Measurements from ENCODE around the gene CFAP43.

CFAP43 gene

GRCh38 chr10:104138131-104138530 lies 94.0 kb downstream of the CFAP43 start:
- no peak for DNase-seq (ENCODE audit: low read depth in 2 of 2)

GRCh38 chr10:104130041-104130440 lies 102.1 kb downstream of the CFAP43 start:
- no peak for DNase-seq (ENCODE audit: low read depth in 2 of 2)

GRCh38 chr10:104128214-104128613 lies 104.0 kb downstream of the CFAP43 start:
- DNase-seq (ENCODE audit: low read depth in 2 of 2), result no peak

GRCh38 chr10:104127411-104127810 lies 104.8 kb downstream of the CFAP43 start:
- DNase-seq (ENCODE audit: low read depth in 2 of 2), result no peak

- DNase-seq (ENCODE audit: low read depth in 2 of 2), result no peak
These were observed 108.8 kb downstream of the CFAP43 start for GRCh38 chr10:104123397-104123796.

GRCh38 chr10:104122225-104123107 lies 109.7 kb downstream of the CFAP43 start:
- no peak for DNase-seq (ENCODE audit: low read depth in 2 of 2)

GRCh38 chr10:104121485-104122224 lies 110.5 kb downstream of the CFAP43 start, which contains the start of gene SFR1:
Gene SFR1 (plus strand): TSS chr10:104122171. CDS start chr10:104122184, 13 bp downstream.
- DNase-seq (ENCODE audit: low read depth in 2 of 2), result peak; percentile 96 to 98

- DNase-seq (ENCODE audit: low read depth in 2 of 2), result peak; percentile 70 to 74
These were observed 111.2 kb downstream of the CFAP43 start for GRCh38 chr10:104120903-104121484.

GRCh38 chr10:104120512-104120902 lies 111.7 kb downstream of the CFAP43 start:
- DNase-seq (ENCODE audit: low read depth in 2 of 2), result no peak

GRCh38 chr10:104119996-104120395 lies 112.2 kb downstream of the CFAP43 start:
- no peak for DNase-seq (ENCODE audit: low read depth in 2 of 2)

GRCh38 chr10:104117839-104118323 lies 114.3 kb downstream of the CFAP43 start:
- no peak for DNase-seq (ENCODE audit: low read depth in 2 of 2)

GRCh38 chr10:104113376-104113956 lies 118.7 kb downstream of the CFAP43 start:
- no peak for DNase-seq (ENCODE audit: low read depth in 2 of 2)

GRCh38 chr10:104109908-104110662 lies 122.1 kb downstream of the CFAP43 start:
- no peak for DNase-seq (ENCODE audit: low read depth in 2 of 2)

- DNase-seq (ENCODE audit: low read depth in 2 of 2), result no peak
These were observed 127.2 kb downstream of the CFAP43 start for GRCh38 chr10:104104926-104105325.

GRCh38 chr10:104104418-104104817 lies 127.7 kb downstream of the CFAP43 start:
- no peak for DNase-seq (ENCODE audit: low read depth in 2 of 2)

GRCh38 chr10:104103956-104104355 lies 128.2 kb downstream of the CFAP43 start:
- no peak for DNase-seq (ENCODE audit: low read depth in 2 of 2)

- DNase-seq (ENCODE audit: low read depth in 2 of 2), result no peak
These were observed 130.3 kb downstream of the CFAP43 start for GRCh38 chr10:104101902-104102301.

GRCh38 chr10:104100795-104101194 lies 131.4 kb downstream of the CFAP43 start:
- no peak for DNase-seq (ENCODE audit: low read depth in 2 of 2)

- no peak for DNase-seq (ENCODE audit: low read depth in 2 of 2)
These were observed 132.2 kb downstream of the CFAP43 start for GRCh38 chr10:104099941-104100340.

- DNase-seq (ENCODE audit: low read depth in 2 of 2), result no peak
These were observed 132.9 kb downstream of the CFAP43 start for GRCh38 chr10:104099269-104099668.

- DNase-seq (ENCODE audit: low read depth in 2 of 2), result no peak
These were observed 133.7 kb downstream of the CFAP43 start for GRCh38 chr10:104098358-104098925.
